ENCODE data around the gene RAB29.
A peak's percentile ranks its signal among the peaks of the same experiment; 100 is the strongest.
"Not testable (repeated sequence)": the region's sequence is repeated elsewhere in the genome, so short reads cannot be mapped to it uniquely, and the experiment has no call there.

Gene RAB29, protein sequence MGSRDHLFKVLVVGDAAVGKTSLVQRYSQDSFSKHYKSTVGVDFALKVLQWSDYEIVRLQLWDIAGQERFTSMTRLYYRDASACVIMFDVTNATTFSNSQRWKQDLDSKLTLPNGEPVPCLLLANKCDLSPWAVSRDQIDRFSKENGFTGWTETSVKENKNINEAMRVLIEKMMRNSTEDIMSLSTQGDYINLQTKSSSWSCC

DNA sequence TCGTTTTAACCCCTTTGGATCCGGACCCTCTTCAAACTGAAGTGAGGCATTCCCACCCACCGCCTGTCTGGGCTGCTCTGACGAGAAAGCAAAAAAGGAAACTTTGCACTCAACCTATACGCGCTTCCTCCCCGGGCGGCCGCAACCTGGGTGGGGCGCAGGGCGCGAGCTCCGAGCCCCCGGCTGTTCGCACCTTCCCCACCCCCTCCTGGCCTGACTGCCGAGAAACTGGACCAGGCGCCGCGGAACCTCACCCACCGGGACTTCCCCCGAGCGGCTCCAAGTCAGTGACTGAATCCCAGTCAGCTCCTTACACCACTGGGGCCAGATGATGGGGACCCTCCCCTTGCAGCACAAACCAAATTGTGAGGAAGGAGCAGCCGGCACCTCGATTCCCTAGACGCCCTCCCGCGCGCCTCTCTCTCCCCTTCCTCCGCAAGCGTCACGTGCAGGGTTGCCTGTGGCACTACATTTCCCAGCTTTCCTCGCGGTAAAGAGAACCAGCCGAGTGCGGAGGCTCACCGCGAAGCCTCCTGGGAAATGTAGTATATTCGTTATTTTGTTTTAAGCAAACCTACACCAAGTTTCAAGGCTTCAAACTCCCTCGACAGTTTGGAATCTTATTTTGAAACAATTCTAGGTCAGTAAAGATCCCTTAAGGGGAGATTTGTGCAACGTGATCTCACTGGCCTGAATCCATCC lies at the start of gene RAB29:
TSS of gene RAB29 (minus strand) at position 468 of the 702 bp plus-strand sequence. CDS start 526 bp downstream, outside the sequence.
- peak; percentile 87 for DNase-seq

DNA sequence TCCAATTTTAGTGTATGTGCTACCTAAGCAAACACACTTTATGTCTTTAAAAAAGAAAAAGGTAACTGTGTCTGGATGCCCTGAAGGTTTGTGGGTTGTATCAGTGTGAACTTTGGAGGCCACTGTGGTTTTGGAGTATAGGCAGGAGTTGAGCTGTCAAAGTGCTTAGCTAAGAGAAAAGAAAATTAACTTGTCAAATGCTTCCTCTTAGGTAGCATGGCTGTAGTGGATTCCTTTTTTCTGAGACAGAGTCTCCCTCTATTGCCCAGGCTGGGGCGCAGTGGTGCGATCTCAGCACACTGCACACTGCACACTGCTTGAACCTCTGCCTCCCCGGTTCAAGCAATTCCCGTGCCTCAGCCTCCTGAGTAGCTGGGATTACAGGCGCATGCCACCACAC lies 48.9 kb upstream of the RAB29 start:
- no peak for DNase-seq

DNA sequence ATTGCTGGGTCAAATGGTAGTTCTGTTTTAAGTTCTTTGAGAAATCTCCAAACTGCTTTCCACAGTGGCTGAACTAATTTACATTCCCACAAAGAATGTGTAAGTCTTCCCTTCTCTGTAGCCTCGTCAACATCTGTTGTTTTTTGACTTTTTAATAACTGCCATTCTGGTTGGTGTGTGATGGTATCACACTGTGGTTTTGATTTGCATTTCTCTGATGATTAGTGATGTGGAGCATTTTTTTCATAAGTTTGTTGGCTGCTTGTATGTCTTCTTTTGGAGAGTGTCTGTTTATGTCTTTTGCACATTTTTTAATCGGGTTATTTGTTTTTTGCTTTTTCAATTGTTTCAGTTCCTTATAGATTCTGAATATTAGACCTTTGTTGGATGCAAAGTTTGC lies 48.0 kb upstream of the RAB29 start:
- not testable (repeated sequence) for DNase-seq

DNA sequence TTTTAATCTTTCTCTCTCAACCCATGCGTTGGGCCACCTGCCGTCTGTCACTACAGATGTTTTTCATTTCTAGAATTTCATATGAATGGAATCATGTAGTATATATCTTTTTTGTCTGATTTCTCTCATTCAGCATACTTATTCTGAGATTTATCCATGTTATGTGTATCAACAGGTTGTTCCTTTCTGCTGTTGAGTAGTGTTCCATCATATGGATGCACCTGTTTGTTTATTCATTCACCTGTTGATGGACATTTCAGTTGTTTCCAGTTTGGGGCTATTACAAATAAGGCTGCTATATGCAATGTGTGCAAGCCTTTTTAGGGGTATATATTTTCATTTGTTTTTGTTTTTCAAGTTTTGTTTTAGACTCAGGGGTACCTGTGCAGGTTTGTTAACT lies 47.1 kb upstream of the RAB29 start:
- DNase-seq = no peak

DNA sequence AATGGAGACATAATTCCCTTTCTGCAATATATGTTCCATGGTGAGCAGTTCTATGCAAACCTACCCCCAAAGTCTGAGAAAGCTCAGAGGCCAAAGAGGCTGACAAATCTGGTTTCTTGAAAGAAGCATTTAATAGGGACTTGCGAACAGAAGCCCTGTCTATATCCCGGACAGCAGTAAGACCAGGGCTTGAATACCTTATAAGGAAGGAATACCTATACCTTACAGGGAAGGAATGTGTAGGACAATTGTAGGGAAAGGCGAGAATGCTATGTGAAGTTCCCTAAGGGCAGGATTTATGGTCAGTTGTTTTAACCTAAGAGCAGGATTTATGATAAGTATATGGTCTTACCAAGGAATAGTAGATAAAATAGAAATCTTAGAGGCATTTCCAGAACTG lies 42.7 kb upstream of the RAB29 start:
- no peak for DNase-seq

DNA sequence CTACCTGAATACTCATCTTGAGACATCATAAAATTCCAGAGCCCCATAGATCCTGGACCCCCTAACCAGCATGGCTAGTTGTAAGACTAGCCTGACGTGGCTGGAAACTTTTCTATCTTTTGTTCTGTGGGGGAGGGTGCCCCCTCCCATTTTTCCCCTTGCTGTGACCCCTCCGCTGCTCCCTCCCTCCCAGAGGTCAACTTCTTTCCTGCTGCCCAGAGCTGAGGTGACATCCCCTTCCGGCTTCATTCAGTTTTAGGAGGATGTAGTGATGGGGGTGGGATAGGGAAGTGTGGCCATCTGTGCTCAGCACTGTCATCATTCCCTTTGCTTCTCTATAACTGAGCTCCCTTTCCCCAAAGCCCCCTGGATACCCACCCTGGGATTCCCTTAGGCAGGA lies 42.1 kb upstream of the RAB29 start:
- no peak for DNase-seq

DNA sequence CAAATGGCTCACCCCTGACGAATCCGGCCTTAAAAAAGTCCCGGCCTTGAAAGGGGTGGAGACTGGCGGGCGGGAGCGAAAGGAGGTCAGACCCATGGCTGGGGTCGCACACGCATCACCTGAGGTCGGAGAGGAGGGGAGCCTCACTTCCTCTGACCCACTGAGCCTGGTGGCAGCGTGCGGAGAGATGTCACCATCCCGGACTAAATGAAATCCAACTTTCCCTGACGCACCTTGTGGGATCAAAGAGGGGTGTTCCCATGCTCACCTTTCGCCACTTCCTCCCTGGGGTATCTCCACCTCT lies 38.4 kb upstream of the RAB29 start:
- no peak for DNase-seq

DNA sequence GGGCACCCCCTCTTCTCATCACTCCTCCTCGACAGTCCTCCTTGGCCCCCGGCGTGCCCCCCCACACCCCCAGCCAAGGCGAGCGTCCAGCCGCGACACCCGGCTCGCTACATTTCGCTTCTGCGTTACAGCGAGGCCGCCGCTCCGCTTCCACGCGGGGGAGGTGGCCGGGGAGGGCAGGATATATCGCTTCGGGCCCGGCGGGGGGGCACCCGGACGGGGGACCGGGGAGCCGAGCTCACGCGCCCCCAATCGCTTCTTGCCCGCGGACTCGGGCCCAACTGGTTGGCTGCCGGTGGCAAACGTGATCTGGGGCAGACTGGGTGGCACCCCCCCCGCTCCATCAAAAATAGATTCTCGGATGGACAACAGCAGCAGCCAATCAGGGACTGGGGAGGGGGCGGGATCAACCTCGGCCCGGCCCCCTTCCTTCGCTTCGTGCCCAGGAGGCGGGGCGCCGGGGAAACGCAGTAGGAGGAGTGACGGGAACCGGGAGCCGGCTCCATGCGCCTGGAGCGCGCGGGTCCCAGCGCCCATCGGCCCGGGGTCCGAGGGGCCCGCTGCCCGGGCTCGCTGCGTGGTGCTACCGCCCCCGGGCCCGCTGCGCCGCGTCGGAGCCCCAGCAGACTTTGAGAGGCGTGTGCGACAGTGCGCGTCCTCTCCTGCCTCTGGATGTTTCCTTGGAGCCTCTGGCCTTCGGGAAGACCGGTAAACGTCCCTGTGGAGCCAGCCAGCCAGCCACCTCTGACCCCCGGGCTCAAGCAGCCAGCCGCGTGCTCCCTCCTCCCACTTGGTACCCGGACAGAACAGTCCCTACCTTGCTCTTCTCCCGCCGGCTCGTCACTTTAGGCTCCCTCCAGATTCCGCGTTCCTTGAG lies 37.8 kb upstream of the RAB29 start, which contains the start of gene SLC41A1:
TSS of gene SLC41A1 (minus strand) at position 321 of the 877 bp plus-strand sequence. CDS start 2,757 bp downstream, outside the sequence.
- DNase-seq = peak; percentile 92

DNA sequence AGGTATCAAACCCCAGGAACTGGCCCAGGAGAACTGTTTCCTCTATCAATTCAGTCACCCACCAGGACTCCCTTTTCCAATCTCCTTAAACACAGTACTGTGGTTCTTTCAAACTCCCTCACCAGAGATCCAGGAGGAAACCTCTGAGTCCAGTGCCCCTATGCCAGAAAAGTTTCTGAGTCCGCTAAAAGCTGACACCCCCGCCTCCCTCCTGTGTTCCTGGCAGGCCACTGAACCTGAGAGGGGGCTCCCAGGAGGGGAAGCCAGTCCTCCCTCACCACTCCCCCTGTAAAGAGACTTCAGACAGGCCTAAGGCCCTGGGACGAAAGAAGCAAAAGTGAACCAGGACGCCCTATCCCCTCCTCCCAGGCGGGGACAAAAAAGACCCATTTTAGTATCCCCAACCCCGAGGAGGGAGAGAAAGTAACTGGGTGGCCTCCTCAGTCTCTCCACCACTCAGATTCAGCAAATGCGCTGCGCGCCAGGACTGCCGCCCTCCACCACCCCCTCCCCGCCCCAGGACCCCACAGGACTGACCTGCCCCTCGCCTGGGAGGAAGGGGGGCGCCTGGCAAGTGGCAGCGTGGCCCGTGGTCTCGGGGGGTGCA lies 37.1 kb upstream of the RAB29 start:
- no peak for DNase-seq

DNA sequence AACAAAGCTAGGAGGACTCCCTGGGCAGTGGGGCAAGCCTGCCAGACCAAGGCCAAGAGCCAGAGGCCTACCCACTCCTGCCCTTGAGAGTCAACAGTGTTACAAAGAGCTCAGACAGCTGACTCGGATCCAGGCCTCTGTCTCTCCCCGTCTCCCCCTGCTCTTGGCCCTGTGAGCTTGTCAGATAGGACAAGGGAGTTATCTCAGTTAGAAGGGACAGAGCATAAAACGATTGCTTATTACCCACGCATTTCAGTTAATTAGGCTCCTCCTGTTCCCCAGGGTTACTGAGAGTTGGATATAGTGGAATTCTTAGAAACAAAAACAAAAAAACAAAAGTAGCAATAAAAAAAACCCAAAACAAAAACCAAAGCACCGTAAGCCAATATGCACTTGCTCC lies 36.4 kb upstream of the RAB29 start:
- DNase-seq = no peak

DNA sequence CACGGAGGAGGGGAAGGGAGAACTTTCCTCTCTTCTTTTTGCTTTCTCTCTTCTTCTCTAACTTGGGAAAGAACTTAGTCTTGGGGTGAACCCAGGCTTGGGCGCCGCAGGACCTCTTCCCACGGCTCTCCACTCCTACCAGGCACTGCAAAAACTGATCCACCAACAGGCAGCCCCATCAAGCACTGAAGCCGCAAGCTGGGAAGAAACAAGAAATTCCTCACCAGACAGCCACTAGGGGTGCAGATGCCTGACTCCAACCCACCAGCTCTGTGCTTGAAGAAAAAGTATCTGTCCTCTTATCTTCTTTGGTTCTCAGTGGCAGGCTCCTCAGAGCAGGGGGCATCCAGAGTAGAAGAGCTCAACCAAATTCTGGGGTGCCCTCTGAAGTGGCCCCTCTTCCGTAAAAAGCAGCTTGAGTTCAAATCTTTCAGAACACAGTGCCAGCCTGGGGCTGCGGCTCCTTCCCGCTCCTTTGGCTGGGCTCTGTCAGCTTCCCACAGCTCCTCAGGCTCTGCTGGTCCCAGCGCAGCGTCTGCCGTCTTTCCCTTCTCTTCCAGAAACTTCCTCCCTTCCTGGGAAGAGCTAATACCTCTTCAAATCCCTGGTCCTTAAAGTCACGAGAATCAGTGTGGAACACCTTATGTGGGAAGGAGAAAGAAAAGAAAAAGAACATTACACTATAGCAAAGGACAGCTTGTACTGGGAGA lies 35.3 kb upstream of the RAB29 start:
- DNase-seq = no peak

DNA sequence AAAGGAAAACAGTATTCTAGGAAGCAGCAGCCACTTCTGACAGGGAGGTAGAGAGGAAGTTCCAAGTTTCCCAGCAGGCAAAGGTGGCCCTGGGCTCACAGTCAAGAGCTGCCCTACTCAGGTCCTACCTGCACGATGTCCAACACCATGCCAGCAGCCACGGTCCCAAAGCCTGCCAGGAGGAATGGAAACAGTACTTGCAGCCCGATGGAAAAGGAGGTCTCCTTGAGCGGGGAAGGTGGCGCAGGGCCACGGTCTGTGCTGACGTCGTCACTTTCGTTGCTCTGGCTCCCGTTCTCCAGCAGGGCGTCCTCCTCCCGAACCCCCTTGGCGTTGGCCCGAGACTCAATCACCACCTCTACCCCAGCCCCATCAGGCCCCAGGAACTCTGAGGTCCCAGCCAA lies 34.7 kb upstream of the RAB29 start:
- DNase-seq = no peak

DNA sequence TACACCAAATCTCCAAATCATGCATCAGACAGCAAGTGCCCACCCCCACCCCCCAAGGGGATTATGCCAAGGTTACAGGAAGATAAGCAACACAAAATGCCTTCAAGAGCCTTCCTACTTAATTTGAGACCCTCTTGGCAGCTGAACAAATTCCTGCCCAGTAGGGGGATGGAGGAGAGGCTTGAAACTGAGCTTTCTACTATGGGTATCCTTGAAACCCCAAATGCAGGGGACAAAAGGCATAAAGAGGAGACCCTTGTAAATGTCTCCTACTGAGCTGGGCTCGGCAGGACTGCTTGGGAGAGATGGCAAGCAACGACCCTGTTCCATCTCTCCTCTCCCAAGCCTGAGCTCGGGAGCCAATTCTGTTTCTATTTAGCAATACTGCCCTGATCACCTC lies 34.2 kb upstream of the RAB29 start:
- DNase-seq = no peak

DNA sequence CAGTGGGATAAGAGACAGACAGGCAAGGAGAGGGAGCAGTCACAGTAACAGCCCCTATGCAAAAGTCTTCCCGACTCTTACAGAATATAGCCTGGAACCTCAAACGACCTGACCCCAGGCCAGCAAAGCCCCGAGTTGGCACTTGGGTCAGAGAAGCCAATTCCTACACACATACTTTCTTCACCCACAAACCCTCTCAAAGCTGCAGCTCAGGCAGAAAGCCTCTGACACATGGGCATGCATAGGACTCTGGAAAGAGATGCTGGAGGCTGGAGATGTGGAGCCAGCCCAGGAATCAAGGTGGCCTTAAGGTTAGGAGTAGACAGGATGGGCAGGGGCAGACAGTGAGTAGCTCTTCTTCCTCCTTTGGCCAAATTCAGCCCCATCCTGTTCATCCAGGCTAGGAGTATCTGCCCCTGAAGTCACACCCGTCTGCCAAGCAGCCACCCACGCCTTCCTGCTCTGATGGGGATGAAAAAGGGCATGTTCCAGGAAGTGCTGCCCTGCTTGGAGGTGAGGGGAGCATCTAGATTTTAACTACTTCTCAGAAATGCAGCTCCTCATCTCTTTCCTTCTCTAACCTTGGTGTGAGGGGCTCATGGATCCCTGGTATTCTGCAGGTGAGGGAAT lies 29.9 kb upstream of the RAB29 start:
- no peak for DNase-seq

DNA sequence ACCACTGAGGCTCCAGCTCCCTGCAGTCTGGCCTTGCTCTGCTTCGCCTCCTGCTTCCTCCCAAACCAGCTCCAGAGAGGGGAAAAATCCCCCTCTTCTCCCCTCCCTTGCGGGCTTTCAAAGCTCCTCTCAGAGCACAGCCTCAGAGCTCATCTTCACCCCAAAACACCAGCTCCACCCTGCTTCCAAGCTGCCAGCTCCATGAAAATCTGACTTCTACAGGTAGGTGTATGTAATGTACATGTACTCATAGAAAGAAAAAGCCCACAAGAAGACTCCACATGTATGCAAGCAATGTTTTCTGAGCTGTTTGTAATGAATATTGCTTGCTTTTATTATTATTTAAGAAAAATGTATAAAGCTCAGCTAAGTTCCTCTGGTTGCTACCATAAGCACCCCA lies 29.3 kb upstream of the RAB29 start:
- no peak for DNase-seq

DNA sequence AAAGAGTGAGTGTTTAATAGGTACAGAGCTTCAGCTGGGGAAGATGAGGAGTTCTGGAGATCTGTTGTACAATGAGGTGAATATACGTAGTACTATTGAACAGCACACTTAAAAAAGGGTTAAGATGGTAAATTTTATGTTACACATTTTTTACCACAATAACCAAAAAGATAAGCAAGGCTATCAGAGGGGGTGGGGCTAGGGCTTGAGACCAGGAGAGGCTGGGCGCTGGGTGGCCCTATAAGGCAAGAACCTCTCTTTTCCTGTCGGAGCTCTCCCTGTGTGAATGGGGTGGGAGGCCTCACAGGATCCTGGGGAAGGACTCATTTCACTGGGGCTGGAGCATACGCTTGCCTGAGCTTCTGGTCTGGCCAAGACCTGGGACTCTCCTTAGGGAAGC lies 28.7 kb upstream of the RAB29 start:
- DNase-seq = no peak

DNA sequence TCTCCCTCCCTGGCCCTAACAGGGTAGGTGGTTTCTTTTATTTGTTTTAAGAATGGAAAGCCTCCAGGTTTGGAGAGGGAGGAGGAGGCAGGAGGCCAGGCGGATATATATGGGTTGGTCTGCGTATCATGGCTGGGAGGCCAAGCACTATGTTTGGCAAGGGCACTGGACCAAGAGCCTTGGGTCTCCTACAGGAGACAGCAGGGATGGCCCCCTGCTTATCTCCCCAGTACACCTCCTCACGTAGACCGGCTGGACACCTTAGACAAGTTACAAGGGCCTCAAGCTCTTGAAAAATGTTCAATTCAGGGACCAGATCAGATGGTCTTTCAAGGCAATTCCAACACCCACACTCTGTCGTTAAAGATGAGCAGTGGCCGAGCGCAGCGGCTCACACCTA lies 26.8 kb upstream of the RAB29 start:
- no peak for DNase-seq

DNA sequence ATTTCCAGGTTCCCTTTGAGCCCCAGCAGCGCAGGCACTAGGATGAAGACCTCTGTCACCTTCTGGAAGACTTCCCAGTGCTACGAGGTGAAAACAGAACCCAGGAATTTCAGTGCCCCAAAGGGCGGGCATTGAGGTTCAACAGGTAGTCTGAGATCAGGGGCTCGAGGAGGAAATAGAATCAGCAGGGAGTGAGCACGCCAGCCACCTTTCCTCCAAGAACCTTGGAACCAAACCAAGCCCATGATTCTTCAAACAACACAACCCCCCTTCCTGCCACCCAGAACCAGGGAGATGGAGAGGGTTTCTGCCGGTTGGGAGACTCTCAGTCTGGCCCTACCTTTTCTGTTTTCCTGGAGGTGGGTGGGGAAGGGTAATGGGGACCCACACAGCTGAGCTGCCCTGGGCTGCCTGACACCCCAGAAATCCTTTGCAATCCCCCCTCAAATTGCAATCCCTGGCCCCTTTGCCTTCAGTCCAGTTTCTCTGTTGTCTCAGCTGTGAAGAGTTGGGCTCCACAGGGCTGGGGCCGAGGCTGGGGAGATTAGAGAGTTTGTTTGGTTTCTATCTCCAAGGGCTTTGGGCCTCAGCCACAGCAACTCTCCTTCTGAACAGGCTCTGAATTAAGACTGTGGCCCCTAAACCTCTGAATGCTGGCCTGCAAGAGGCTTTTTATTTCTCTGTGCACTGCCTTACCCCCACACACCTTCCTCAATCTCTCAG lies 25.9 kb upstream of the RAB29 start:
- no peak for DNase-seq

DNA sequence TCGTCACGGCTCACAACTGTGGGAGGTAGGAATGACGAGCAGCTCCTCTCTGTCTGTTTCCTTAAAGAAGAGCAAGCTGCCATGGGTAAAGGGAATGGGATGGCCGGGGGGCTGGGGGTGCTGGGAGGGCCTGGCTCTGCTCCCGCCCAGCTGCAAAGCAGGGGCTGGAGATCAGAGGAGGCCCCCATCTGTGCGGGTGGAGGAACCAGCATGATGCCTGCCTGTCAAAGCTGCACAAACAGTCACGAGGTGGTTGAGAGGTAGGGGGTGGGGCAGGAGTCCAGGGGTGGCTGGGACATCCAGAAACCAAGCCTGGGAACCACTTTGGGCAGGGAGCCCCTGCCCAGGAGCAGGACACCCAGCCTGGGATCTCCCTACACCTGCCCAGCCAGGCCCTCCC lies 25.1 kb upstream of the RAB29 start:
- no peak for DNase-seq

DNA sequence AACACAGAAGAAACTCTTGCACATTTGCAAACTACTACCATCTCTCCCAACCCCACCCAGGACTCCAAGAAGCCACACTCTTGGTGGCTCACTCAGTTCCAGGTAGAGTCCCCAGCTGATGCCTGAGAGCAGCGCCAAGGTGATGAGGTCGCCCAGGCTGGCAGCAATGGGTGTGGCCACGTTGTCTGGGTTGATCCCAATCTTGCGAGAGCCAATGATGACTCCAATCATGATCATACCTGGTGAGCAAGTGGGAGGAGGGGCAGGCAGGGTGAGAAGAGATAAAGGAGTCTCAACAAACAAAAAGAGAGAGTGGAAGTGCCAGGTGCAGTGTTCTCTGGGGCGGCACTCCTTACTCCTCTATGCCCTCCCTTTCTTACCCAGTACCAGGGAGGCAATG lies 23.3 kb upstream of the RAB29 start:
- no peak for DNase-seq

DNA sequence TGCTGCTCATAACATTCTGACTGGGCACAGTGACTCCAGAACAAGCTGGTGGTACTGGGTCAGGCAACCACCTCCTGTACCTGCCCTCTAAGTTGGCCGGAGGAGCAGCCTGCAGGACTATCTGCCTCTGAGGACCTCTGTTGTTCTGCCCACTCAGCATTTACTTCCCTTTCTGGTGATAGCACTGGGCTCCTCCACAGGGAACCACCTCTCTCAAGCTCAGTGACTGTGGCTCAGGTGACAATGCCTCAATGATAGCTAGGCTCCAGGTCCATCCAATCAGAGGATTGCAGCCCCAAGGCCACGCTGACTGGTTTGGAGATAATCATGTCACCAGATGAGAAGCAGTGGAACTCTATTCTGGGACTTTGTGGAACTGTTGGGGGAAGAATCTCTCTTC lies 21.9 kb upstream of the RAB29 start:
- DNase-seq = no peak
